Measurements from ENCODE around the gene ISM1. TPM values are rescaled to one million over a fixed set of nuclear protein-coding genes. Genes with fewer than 3 reads are reported as not detected.

Gene ISM1
- total RNA-seq, 2 experiments from 2014 or later, result 0.87 to 1.1 TPM

GRCh38 chr20:13344671-13345070 lies 123.6 kb downstream of the ISM1 start:
- Histone ChIP-seq H3K4me1 (ENCODE audit: insufficient read depth, low read length) (no peaks in the 10 kb centered on the region), H3K27ac (ENCODE audit: low read depth in 1 of 2, low read length in 2 of 2) (no peak overlapping the region), H3K27me3 (ENCODE audit: control insufficient read depth in 1 of 2, insufficient read depth in 2 of 2, low read length in 2 of 2) (no peaks in the 10 kb centered on the region), H3K4me3 (ENCODE audit: low read length) (no peak overlapping the region), H3K9me3 (ENCODE audit: control insufficient read depth in 1 of 2, insufficient read depth in 1 of 2, low read length in 2 of 2) (peaks cover 0 to 8% of the 10 kb centered on the region in 2 experiments), H3K36me3 (ENCODE audit: insufficient read depth, low read length) (no peaks in the 10 kb centered on the region)
- no peaks in the 10 kb centered on the region for H3K36me3 Mint-ChIP-seq (ENCODE audit: low read depth)
- no peak for DNase-seq
- no peak overlapping the region for H3K27ac Mint-ChIP-seq
- ChIA-PET POLR2A (no interaction called here), CTCF (no interaction called here)
- H3K4me1 Mint-ChIP-seq (ENCODE audit: low read depth), result no peaks in the 10 kb centered on the region
- intact Hi-C loops (cut with DNase I, micrococcal nuclease), result no loop called here
- H3K27me3 Mint-ChIP-seq, result no peaks in the 10 kb centered on the region
- ATAC-seq (ENCODE audit: poor library complexity), result no peak
- TF ChIP-seq CTCF (IDR thresholded peaks at IDR 0.05), result no peak
- H3K9me3 Mint-ChIP-seq, result no peaks in the 10 kb centered on the region
- H3K4me3 Mint-ChIP-seq, result no peak overlapping the region

- Mint-ChIP-seq H3K9me3 (no peaks in the 10 kb centered on the region), H3K27me3 (no peaks in the 10 kb centered on the region), H3K4me1 (ENCODE audit: low read depth) (no peaks in the 10 kb centered on the region), H3K36me3 (ENCODE audit: low read depth) (no peaks in the 10 kb centered on the region), H3K27ac (no peak overlapping the region), H3K4me3 (no peak overlapping the region)
- no peaks in the 10 kb centered on the region for H3K27me3 ChIP-seq (ENCODE audit: control insufficient read depth in 1 of 2, insufficient read depth in 2 of 2, low read length in 2 of 2)
- peaks cover 0 to 3% of the 10 kb centered on the region in 2 experiments for H3K9me3 ChIP-seq (ENCODE audit: control insufficient read depth in 1 of 2, insufficient read depth in 1 of 2, low read length in 2 of 2)
- H3K4me3 ChIP-seq (ENCODE audit: low read length), result no peak overlapping the region
- H3K27ac ChIP-seq (ENCODE audit: low read depth in 1 of 2, low read length in 2 of 2), result no peak overlapping the region
- ATAC-seq (ENCODE audit: poor library complexity) (no peak), DNase-seq (no peak)
- POLR2A ChIA-PET, result no interaction called here
- intact Hi-C loops (cut with DNase I, micrococcal nuclease), result no loop called here
- no peaks in the 10 kb centered on the region for H3K4me1 ChIP-seq (ENCODE audit: insufficient read depth, low read length)
- TF ChIP-seq CTCF (IDR thresholded peaks at IDR 0.05), result no peak
- CTCF ChIA-PET, result no interaction called here
- no peaks in the 10 kb centered on the region for H3K36me3 ChIP-seq (ENCODE audit: insufficient read depth, low read length)
Observed at GRCh38 chr20:13348311-13349234, 127.5 kb downstream of the ISM1 start.

- intact Hi-C loops (cut with DNase I, micrococcal nuclease), result no loop called here
- CTCF ChIA-PET, result no interaction called here
- ATAC-seq (ENCODE audit: poor library complexity), result no peak
Observed at GRCh38 chr20:13349235-13349604, 128.1 kb downstream of the ISM1 start.

More at GRCh38 chr20:13349235-13349604, 128.1 kb downstream of the ISM1 start:
- Mint-ChIP-seq H3K36me3 (ENCODE audit: low read depth) (no peaks in the 10 kb centered on the region), H3K27me3 (no peaks in the 10 kb centered on the region), H3K27ac (no peak overlapping the region), H3K4me1 (ENCODE audit: low read depth) (no peaks in the 10 kb centered on the region), H3K9me3 (no peaks in the 10 kb centered on the region), H3K4me3 (no peak overlapping the region)
- H3K4me3 ChIP-seq (ENCODE audit: low read length), result no peak overlapping the region
- H3K4me1 ChIP-seq (ENCODE audit: insufficient read depth, low read length), result no peaks in the 10 kb centered on the region
- no peaks in the 10 kb centered on the region for H3K36me3 ChIP-seq (ENCODE audit: insufficient read depth, low read length)
- no peak for TF ChIP-seq CTCF (IDR thresholded peaks at IDR 0.05)
- no peak overlapping the region for H3K27ac ChIP-seq (ENCODE audit: low read depth in 1 of 2, low read length in 2 of 2)
- H3K27me3 ChIP-seq (ENCODE audit: control insufficient read depth in 1 of 2, insufficient read depth in 2 of 2, low read length in 2 of 2), result no peaks in the 10 kb centered on the region
- no peak for DNase-seq
- POLR2A ChIA-PET, result no interaction called here
- H3K9me3 ChIP-seq (ENCODE audit: control insufficient read depth in 1 of 2, insufficient read depth in 1 of 2, low read length in 2 of 2), result peaks cover 0 to 3% of the 10 kb centered on the region in 2 experiments

Other genes with a start within 250 kb of the ISM1 start
- gene SPTLC3, start 212.3 kb upstream of the ISM1 start, total RNA-seq, result under 1 TPM; 0.38 to 0.59 TPM

All from CD4-positive, alpha-beta T cell (primary cell).